Nephron (organoid): ENCODE measurements around the gene CEACAM6.
A peak's percentile ranks its signal among the peaks of the same experiment; 100 is the strongest.

Source experiments
- H3K27ac Mint-ChIP-seq, 3 experiments: 2 replicates each; pipeline ENCODE4 v1.8.0; 2020; ENCODE audit warnings: mixed read lengths in 3 of 3, mild to moderate bottlenecking in 2 of 3, moderate library complexity in 1 of 3
- H3K27me3 Mint-ChIP-seq: 2 replicates; pipeline ENCODE4 v1.8.0; 2021; ENCODE audit warnings: low read depth, mild to moderate bottlenecking, moderate library complexity, mixed read lengths
- H3K36me3 Mint-ChIP-seq: 2 replicates; pipeline ENCODE4 v1.8.0; 2020; ENCODE audit warnings: low read depth, mixed read lengths
- H3K4me1 Mint-ChIP-seq: 2 replicates; pipeline ENCODE4 v1.8.0; 2020; ENCODE audit warnings: mixed read lengths
- H3K4me3 Mint-ChIP-seq, 3 experiments: 2 replicates each; pipeline ENCODE4 v1.8.0; 2020; ENCODE audit warnings: mild to moderate bottlenecking in 3 of 3, mixed read lengths in 3 of 3, moderate library complexity in 2 of 3
- H3K9me3 Mint-ChIP-seq: 2 replicates; pipeline ENCODE4 v1.8.0; 2020; ENCODE audit warnings: mixed read lengths
- TF ChIP-seq, protein P1 (sequence below), 3 experiments: fragments of 200-600 bp; sonication (generic); IDR thresholded peaks; one replicate each; pipeline ENCODE4 v1.5.0; 2021; ENCODE audit warnings: antibody characterized with exemption in 3 of 3; ENCODE audit not compliant: unreplicated experiment in 3 of 3

Gene CEACAM6

DNA sequence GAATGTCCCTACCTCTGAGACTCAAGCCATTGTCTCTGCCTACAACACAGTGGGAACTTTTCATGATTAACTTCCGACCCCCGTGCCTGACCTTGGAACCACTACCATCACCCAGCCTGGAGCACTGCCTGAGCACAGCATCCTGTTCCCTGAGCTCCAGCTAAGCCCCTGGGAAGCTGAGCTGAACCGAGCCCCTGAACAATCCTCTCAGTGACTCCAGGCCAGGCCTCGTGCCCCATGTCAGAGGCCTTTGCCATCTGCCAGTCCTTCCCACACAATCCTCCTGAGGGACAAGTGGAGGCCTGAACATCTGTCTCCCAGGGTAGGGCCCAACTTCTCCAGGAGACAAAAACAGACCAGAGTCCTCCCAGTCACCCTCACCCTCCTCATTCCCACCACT lies 58.6 kb downstream of the CEACAM6 start:
- no peaks in the 10 kb centered on the region for H3K36me3 Mint-ChIP-seq
- H3K27ac Mint-ChIP-seq = no peak overlapping the region
- H3K4me3 Mint-ChIP-seq = no peak overlapping the region
- TF ChIP-seq, protein P1, sequence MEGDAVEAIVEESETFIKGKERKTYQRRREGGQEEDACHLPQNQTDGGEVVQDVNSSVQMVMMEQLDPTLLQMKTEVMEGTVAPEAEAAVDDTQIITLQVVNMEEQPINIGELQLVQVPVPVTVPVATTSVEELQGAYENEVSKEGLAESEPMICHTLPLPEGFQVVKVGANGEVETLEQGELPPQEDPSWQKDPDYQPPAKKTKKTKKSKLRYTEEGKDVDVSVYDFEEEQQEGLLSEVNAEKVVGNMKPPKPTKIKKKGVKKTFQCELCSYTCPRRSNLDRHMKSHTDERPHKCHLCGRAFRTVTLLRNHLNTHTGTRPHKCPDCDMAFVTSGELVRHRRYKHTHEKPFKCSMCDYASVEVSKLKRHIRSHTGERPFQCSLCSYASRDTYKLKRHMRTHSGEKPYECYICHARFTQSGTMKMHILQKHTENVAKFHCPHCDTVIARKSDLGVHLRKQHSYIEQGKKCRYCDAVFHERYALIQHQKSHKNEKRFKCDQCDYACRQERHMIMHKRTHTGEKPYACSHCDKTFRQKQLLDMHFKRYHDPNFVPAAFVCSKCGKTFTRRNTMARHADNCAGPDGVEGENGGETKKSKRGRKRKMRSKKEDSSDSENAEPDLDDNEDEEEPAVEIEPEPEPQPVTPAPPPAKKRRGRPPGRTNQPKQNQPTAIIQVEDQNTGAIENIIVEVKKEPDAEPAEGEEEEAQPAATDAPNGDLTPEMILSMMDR (IDR thresholded peaks at IDR 0.05; ENCODE audit: unreplicated experiment in 3 of 3) = no peak
- no peaks in the 10 kb centered on the region for H3K4me1 Mint-ChIP-seq
- H3K27me3 Mint-ChIP-seq = no peaks in the 10 kb centered on the region
- no peaks in the 10 kb centered on the region for H3K9me3 Mint-ChIP-seq

DNA sequence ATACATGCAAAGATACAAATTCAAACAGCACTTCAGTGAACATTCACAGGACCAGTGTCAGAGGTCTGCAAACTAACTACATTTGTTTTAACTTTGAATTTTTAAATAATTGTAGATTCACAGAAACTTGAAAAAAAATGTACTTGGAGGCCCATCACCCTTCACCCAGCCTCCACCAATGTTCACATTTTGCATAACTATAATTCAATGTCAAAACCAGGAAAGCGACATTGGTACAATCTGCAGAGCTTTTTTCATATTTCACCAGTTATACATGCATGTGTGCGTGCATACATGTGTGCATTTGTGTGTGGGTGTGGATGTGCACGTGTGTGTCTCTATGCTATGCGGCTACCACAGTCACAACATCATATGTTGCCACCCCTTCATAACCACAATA lies 60.0 kb downstream of the CEACAM6 start:
- no peaks in the 10 kb centered on the region for H3K36me3 Mint-ChIP-seq
- TF ChIP-seq, protein P1 (IDR thresholded peaks at IDR 0.05; ENCODE audit: unreplicated experiment in 3 of 3) = no peak

DNA sequence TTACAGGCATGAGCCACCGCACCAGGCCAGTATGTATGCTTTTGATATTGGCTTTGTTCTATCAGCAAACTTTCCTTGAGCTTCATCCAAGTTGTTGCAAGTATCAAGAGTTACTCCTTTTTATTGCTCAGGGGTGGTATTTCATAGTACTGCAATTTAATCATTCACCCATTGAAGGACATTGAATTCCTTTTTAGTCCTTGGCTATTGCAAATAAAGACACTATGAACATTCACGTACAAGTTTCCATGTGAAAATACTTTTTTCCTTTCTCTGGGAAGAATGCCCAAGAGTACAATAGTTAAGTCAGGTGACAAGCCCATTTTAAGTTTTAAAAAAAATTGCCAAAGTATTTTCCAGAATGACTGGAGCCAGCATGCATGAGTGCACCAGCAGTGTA lies 61.4 kb downstream of the CEACAM6 start:
- TF ChIP-seq, protein P1 (IDR thresholded peaks at IDR 0.05; ENCODE audit: unreplicated experiment in 3 of 3) = no peak
- Mint-ChIP-seq H3K4me3 (no peak overlapping the region), H3K27me3 (peaks cover 6% of the 10 kb centered on the region), H3K9me3 (no peaks in the 10 kb centered on the region), H3K36me3 (no peaks in the 10 kb centered on the region), H3K4me1 (no peaks in the 10 kb centered on the region), H3K27ac (no peak overlapping the region)

More for the DNA sequence above, 60.0 kb downstream of the CEACAM6 start:
- H3K27me3 Mint-ChIP-seq = no peaks in the 10 kb centered on the region
- H3K9me3 Mint-ChIP-seq = no peaks in the 10 kb centered on the region
- no peaks in the 10 kb centered on the region for H3K4me1 Mint-ChIP-seq
- no peak overlapping the region for H3K4me3 Mint-ChIP-seq
- H3K27ac Mint-ChIP-seq = no peak overlapping the region

DNA sequence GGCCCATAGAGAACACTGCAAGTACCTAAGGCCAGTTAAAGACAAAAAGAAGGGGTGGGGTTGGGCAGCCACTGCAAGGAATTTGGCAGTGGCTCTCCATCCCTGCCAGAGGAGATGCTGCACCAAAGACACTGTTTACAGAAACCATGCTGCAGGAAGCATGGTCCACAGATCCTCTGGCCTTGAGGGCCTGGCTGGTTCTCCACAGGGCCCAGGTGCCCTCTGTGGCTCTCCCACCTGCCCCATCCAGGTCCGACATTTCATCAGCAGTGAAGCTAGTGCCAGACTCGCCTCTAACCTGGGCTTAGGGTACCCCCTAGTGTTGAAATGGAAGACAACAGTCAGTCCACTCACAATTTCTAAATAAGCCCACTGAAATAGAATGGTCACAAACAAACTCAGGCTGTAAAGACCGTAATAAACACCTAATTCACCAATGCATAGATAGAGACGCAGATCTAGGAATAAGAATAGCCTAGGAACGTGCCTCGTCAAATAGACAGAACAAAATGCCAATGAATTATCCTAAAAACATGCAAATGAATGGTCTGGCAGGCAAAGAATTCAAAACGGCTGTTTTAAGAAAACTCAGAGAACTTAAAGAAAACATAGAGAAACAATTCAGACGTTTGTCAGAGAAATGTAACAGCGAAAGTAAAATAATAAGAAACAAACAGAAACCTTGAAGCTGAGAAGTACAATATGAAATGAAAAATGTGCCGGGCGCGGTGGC lies 65.8 kb downstream of the CEACAM6 start:
- H3K36me3 Mint-ChIP-seq = no peaks in the 10 kb centered on the region
- H3K27ac Mint-ChIP-seq = no peak overlapping the region
- no peak overlapping the region for H3K4me3 Mint-ChIP-seq
- H3K4me1 Mint-ChIP-seq = no peaks in the 10 kb centered on the region
- no peaks in the 10 kb centered on the region for H3K9me3 Mint-ChIP-seq
- H3K27me3 Mint-ChIP-seq = peaks cover 19% of the 10 kb centered on the region
- TF ChIP-seq, protein P1 (IDR thresholded peaks at IDR 0.05; ENCODE audit: unreplicated experiment in 3 of 3) = peak; percentile 29 to 50 (median 43)
